Lung (tissue), 12 donors: Measurements from ENCODE around the gene TRIM58. TPM values are rescaled to one million over a fixed set of nuclear protein-coding genes. Genes with fewer than 3 reads are reported as not detected.

Source experiments
- ATAC-seq: fragments of 200-7000 bp; cut with Tn5 transposase; one replicate; pipeline ENCODE4 v1.9.1; 2020; ENCODE audit warnings: moderate number of reproducible peaks; ENCODE audit not compliant: insufficient read depth, low FRiP score
- DNase-seq, 3 donors: peaks; one replicate each; pipeline ENCODE4 v3.0.0-alpha.2; 2013 to 2017
- H3K27ac ChIP-seq, 2 donors: one replicate each; pipeline ENCODE4 v1.5.1; 2013; ENCODE audit warnings: mild to moderate bottlenecking in 2 of 2, moderate library complexity in 2 of 2, control low read depth in 1 of 2, inconsistent platforms in 1 of 2, low read depth in 1 of 2, low read length in 1 of 2
- H3K27me3 ChIP-seq, 3 donors: one replicate each; pipeline ENCODE4 v1.5.1; 2013; ENCODE audit warnings: low read length in 2 of 3; ENCODE audit not compliant: control insufficient read depth in 3 of 3, insufficient read depth in 3 of 3
- H3K36me3 ChIP-seq, 4 donors: one replicate each; pipeline ENCODE4 v1.5.1; 2013; ENCODE audit warnings: low read length in 4 of 4, mild to moderate bottlenecking in 1 of 4, moderate library complexity in 1 of 4; ENCODE audit not compliant: control insufficient read depth in 4 of 4, insufficient read depth in 4 of 4
- H3K4me1 ChIP-seq, 5 donors: one replicate each; pipeline ENCODE4 v1.5.1; 2013; ENCODE audit warnings: low read length in 5 of 5, mild to moderate bottlenecking in 2 of 5, moderate library complexity in 1 of 5; ENCODE audit not compliant: control insufficient read depth in 5 of 5, insufficient read depth in 5 of 5
- H3K4me3 ChIP-seq: one replicate; pipeline ENCODE4 v1.5.1; 2013; ENCODE audit warnings: mild to moderate bottlenecking, control low read depth, moderate library complexity
- H3K9ac ChIP-seq, 2 donors: one replicate each; pipeline ENCODE4 v1.5.1; 2013; ENCODE audit warnings: low read length in 2 of 2, control low read depth in 1 of 2; ENCODE audit not compliant: insufficient read depth in 1 of 2
- H3K9me3 ChIP-seq, 4 donors: one replicate each; pipeline ENCODE4 v1.5.1; 2013; ENCODE audit warnings: low read length in 3 of 4, mild to moderate bottlenecking in 1 of 4, moderate library complexity in 1 of 4; ENCODE audit not compliant: control insufficient read depth in 4 of 4, insufficient read depth in 3 of 4
- WGBS, 2 donors: extraction: QIAGEN DNeasy Blood & Tissue Kit; methylation state at CpG; one replicate each; pipeline ENCODE4 v1.1.7; 2013; 5-methylcytosine and 5-hydroxymethylcytosine counted together
- polyA plus RNA-seq, 2 donors: library from polyadenylated mRNA; stranded (reverse); fragments of 200-250 nt; gene quantifications; one replicate each; pipeline ENCODE4 v1.2.1, GENCODE V29; 2013
- total RNA-seq, 2 donors: library from RNA; depleted of rRNA in 1 of 2; stranded (reverse); fragments of >200 nt in 1 of 2; gene quantifications; one replicate each; pipeline ENCODE4 v1.2.1, GENCODE V29; 2014 to 2021
- TF ChIP-seq, protein P1 (sequence below): IDR thresholded peaks from 2 replicates; pipeline ENCODE4 v1.5.1; 2012; ENCODE audit warnings: mild to moderate bottlenecking; ENCODE audit errors: control extremely low read depth, extremely low read depth
- donor health status: control.
- donor health status: control.
- donor health status: Bipolar disorder and iron deficiency.
- donor health status: healthy.
- donor health status: DM: yes; HTN: yes; CAD: no.

The TRIM58 gene
- total and polyA plus RNA-seq, 4 donors, result 0.71 to 9.4 (median 1.6) TPM

- Histone ChIP-seq H3K4me1 (no peaks in the 10 kb centered on the region), H3K27me3 (no peaks in the 10 kb centered on the region), H3K36me3 (no peaks in the 10 kb centered on the region), H3K27ac (no peak within 1 kb of the TSS), H3K9ac (no peak within 1 kb of the TSS), H3K4me3 (no peak within 1 kb of the TSS), H3K9me3 (no peaks in the 10 kb centered on the region)
- ATAC-seq (no peak), DNase-seq (no peak)
- TF ChIP-seq, protein P1, sequence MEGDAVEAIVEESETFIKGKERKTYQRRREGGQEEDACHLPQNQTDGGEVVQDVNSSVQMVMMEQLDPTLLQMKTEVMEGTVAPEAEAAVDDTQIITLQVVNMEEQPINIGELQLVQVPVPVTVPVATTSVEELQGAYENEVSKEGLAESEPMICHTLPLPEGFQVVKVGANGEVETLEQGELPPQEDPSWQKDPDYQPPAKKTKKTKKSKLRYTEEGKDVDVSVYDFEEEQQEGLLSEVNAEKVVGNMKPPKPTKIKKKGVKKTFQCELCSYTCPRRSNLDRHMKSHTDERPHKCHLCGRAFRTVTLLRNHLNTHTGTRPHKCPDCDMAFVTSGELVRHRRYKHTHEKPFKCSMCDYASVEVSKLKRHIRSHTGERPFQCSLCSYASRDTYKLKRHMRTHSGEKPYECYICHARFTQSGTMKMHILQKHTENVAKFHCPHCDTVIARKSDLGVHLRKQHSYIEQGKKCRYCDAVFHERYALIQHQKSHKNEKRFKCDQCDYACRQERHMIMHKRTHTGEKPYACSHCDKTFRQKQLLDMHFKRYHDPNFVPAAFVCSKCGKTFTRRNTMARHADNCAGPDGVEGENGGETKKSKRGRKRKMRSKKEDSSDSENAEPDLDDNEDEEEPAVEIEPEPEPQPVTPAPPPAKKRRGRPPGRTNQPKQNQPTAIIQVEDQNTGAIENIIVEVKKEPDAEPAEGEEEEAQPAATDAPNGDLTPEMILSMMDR, result no peak
- 88 to 92% methylated on average over 9 of the region's 9 CpGs for WGBS, 2 donors
These were observed 67.9 kb downstream of the TRIM58 start, which contains the start of gene OR2AJ1 for GRCh38 chr1:247924868-247925267. OR2AJ1 (plus strand) TSS chr1:247924889; CDS start chr1:247933769, 8,880 bp downstream.

Other genes starting within 250 kb of the TRIM58 start
- not detected for gene OR13G1, start 177.4 kb upstream of the TRIM58 start, total RNA-seq
- not detected for gene OR13G1, start 177.4 kb upstream of the TRIM58 start, polyA plus RNA-seq
- gene OR6F1, start 140.5 kb upstream of the TRIM58 start, total RNA-seq, result not detected
- not detected for gene OR6F1, start 140.5 kb upstream of the TRIM58 start, polyA plus RNA-seq
- gene OR14K1, start 118.6 kb upstream of the TRIM58 start, total RNA-seq, result not detected
- not detected for gene OR14K1, start 118.6 kb upstream of the TRIM58 start, polyA plus RNA-seq
- not detected for gene OR14A2, start 109.0 kb upstream of the TRIM58 start, total RNA-seq
- not detected for gene OR14A2, start 109.0 kb upstream of the TRIM58 start, polyA plus RNA-seq
- not detected for gene OR1C1, start 96.6 kb upstream of the TRIM58 start, total RNA-seq
- not detected for gene OR1C1, start 96.6 kb upstream of the TRIM58 start, polyA plus RNA-seq
- not detected for gene OR14A16, start 33.1 kb upstream of the TRIM58 start, total RNA-seq
- not detected for gene OR14A16, start 33.1 kb upstream of the TRIM58 start, polyA plus RNA-seq
- not detected for gene OR11L1, start 15.3 kb upstream of the TRIM58 start, total RNA-seq
- not detected for gene OR11L1, start 15.3 kb upstream of the TRIM58 start, polyA plus RNA-seq
- gene OR2W3, start 38.4 kb downstream of the TRIM58 start, total RNA-seq, result 1 to 10 TPM; 1.1 to 2.0 TPM
- under 1 TPM; 0.31 to 0.35 TPM for gene OR2W3, start 38.4 kb downstream of the TRIM58 start, polyA plus RNA-seq
- under 1 TPM in 1 of 2 donors, not detected in 1; 0.21 TPM for gene OR2T8, start 63.1 kb downstream of the TRIM58 start, total RNA-seq
- gene OR2T8, start 63.1 kb downstream of the TRIM58 start, polyA plus RNA-seq, result under 1 TPM in 1 of 2 donors, not detected in 1; 0.16 TPM
- not detected for gene OR2AJ1, start 67.7 kb downstream of the TRIM58 start, total RNA-seq
- gene OR2AJ1, start 67.7 kb downstream of the TRIM58 start, polyA plus RNA-seq, result not detected
- not detected for gene OR2L8, start 91.7 kb downstream of the TRIM58 start, total RNA-seq
- not detected for gene OR2L8, start 91.7 kb downstream of the TRIM58 start, polyA plus RNA-seq
- gene OR2AK2, start 108.0 kb downstream of the TRIM58 start, total RNA-seq, result not detected
- gene OR2AK2, start 108.0 kb downstream of the TRIM58 start, polyA plus RNA-seq, result not detected
- gene OR2L5, start 156.5 kb downstream of the TRIM58 start, total RNA-seq, result not detected
- not detected for gene OR2L5, start 156.5 kb downstream of the TRIM58 start, polyA plus RNA-seq
- gene OR2L2, start 172.9 kb downstream of the TRIM58 start, total RNA-seq, result under 1 TPM in 1 of 2 donors, not detected in 1; 0.09 TPM
- gene OR2L2, start 172.9 kb downstream of the TRIM58 start, polyA plus RNA-seq, result not detected
- not detected for gene OR2L3, start 189.6 kb downstream of the TRIM58 start, total RNA-seq
- not detected for gene OR2L3, start 189.6 kb downstream of the TRIM58 start, polyA plus RNA-seq
- not detected for gene OR2L13, start 238.0 kb downstream of the TRIM58 start, total RNA-seq
- under 1 TPM in 1 of 2 donors, not detected in 1; 0.03 TPM for gene OR2L13, start 238.0 kb downstream of the TRIM58 start, polyA plus RNA-seq